Measurements from ENCODE around the gene RABEPK. TPM values are rescaled to one million over a fixed set of nuclear protein-coding genes. Genes with fewer than 3 reads are reported as not detected.
A peak's percentile ranks its signal among the peaks of the same experiment; 100 is the strongest.

The RABEPK gene
- total and polyA plus RNA-seq, 2 of the 4 experiments (the other 2 are of a cell fraction) = 43.9 to 59.7 TPM

DNA sequence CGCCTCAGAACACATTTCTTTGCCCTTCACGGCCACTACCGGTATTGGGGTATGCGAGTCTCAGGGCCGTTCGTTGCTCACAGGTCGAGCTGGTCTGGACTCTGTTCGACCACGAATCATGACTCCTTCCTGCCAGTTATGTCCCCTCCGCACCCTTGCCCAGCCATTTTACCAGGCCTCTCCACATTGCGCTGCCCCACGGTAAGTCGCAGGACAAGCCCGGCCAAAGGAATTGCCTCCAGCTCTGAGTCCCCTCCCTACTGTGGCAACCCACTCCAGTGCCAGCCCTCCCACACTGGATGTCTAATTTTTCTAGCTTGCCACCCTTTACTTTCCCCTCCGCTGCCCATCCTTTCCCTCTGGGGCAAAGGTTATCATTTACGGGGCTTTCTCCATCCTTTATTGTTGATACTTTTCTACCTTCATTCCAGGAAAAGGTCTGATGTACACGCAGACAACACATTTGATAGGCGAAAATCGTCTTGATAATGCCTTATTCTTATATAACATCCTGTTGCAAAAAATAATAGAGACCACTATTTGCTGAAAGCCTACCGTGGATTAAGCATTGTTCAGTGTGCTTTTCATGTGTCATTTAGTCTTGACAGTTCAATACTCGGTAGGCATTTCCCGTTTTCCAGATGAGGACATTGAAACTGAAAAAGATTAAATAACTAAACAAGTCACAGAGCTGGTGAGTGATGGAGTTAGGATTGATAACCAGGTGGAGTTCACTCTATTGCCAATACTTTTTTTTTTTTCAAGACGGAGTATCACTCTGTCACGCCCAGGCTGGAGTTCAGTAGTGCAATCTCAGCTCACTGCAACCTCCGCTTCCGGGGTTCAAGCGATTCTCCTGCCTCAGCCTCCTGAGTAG, 41.8 kb downstream of the RABEPK start:
- peak overlapping the region; percentile 99 for H3K9ac ChIP-seq (ENCODE audit: low read depth, low read length)
- H4K5ac ChIP-seq (ENCODE audit: low read depth, low read length) = peak overlapping the region; percentile 94
- TSS peak; percentile 98 for BruUV-seq (replicated peaks)
- dilution Hi-C loops (cut with HindIII; ENCODE audit: low sequenced_read_pairs, unreplicated experiment) (no loop called here), in situ Hi-C loops (cut with MboI; ENCODE audit: low sequenced_read_pairs) (no loop called here), intact Hi-C loops (cut with micrococcal nuclease) (no loop called here)
- H2AK9ac ChIP-seq (replicated peaks; ENCODE audit: low read depth, low read length, poor library complexity) = peak overlapping the region; percentile 100
- peak overlapping the region; percentile 87 for H3K23ac ChIP-seq (ENCODE audit: low read depth, low read length)
- POLR2A ChIA-PET (ENCODE audit: unreplicated experiment) = interaction anchor here (0.5 to 1.3 kb wide), 10 partner anchors 10 to 370 kb away, joined by 3 to 6 read pairs (median 3); no protein-coding TSS in a partner anchor
- peak overlapping the region; percentile 93 for H2AFZ ChIP-seq (replicated peaks; ENCODE audit: low read length, poor library complexity)
- peak overlapping the region; percentile 84 for H3K4me2 ChIP-seq (ENCODE audit: low read depth, low read length)
- ATAC-seq (ENCODE audit: low read depth) = peak; percentile 4
- TF ChIP-seq, protein P1, sequence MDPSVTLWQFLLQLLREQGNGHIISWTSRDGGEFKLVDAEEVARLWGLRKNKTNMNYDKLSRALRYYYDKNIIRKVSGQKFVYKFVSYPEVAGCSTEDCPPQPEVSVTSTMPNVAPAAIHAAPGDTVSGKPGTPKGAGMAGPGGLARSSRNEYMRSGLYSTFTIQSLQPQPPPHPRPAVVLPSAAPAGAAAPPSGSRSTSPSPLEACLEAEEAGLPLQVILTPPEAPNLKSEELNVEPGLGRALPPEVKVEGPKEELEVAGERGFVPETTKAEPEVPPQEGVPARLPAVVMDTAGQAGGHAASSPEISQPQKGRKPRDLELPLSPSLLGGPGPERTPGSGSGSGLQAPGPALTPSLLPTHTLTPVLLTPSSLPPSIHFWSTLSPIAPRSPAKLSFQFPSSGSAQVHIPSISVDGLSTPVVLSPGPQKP (IDR thresholded peaks at IDR 0.05; ENCODE audit: borderline replicate concordance, low read depth, low read length) = no peak
- TF ChIP-seq, protein P2, sequence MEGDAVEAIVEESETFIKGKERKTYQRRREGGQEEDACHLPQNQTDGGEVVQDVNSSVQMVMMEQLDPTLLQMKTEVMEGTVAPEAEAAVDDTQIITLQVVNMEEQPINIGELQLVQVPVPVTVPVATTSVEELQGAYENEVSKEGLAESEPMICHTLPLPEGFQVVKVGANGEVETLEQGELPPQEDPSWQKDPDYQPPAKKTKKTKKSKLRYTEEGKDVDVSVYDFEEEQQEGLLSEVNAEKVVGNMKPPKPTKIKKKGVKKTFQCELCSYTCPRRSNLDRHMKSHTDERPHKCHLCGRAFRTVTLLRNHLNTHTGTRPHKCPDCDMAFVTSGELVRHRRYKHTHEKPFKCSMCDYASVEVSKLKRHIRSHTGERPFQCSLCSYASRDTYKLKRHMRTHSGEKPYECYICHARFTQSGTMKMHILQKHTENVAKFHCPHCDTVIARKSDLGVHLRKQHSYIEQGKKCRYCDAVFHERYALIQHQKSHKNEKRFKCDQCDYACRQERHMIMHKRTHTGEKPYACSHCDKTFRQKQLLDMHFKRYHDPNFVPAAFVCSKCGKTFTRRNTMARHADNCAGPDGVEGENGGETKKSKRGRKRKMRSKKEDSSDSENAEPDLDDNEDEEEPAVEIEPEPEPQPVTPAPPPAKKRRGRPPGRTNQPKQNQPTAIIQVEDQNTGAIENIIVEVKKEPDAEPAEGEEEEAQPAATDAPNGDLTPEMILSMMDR (conservative IDR thresholded peaks at IDR 0.05; ENCODE audit: low read depth, low read length) = no peak
- TF ChIP-seq CHD1 (IDR thresholded peaks at IDR 0.05; ENCODE audit: low read depth, low read length) (no peak), RCOR1 (IDR thresholded peaks at IDR 0.05; ENCODE audit: insufficient replicate concordance, low read length) (no peak), MXI1 (IDR thresholded peaks at IDR 0.05; ENCODE audit: borderline replicate concordance, low read depth, low read length) (no peak), RAD21 (IDR thresholded peaks at IDR 0.05; ENCODE audit: low read length) (no peak)
- H3K36me3 ChIP-seq (ENCODE audit: control insufficient read depth, insufficient read depth, low read length) = peaks cover 23% of the 10 kb centered on the region
- WGBS, 2 experiments (ENCODE audit: extremely low coverage in 2 of 2, insufficient read length in 1 of 2) = 37% methylated on average over 11 of the region's 27 CpGs; no CpG with 5 or more reads in 1 of the 2 experiments
- no peaks in the 10 kb centered on the region; the same call in 1 of the 2 replicates for H3K9me1 ChIP-seq (ENCODE audit: insufficient read depth, low read length)
- H3K27ac ChIP-seq (ENCODE audit: insufficient read depth, low read length) = peak overlapping the region; percentile 98
- H3K4me1 ChIP-seq (ENCODE audit: control insufficient read depth, insufficient read depth, low read length) = peaks cover 4% of the 10 kb centered on the region
- peak overlapping the region; percentile 85 for H2BK15ac ChIP-seq (ENCODE audit: low read depth, low read length)
- H3K18ac ChIP-seq (ENCODE audit: low read depth, low read length) = peak overlapping the region; percentile 85
- H3K4ac ChIP-seq (ENCODE audit: low read depth, low read length) = peak overlapping the region; percentile 99
- CTCF ChIA-PET = interaction anchor here (0.5 to 0.7 kb wide), 2 partner anchors 20 to 554 kb away, joined by 3 read pairs; partner anchors contain the start of gene GAPVD1
- H4K8ac ChIP-seq (ENCODE audit: low read depth in 2 of 2, low read length in 2 of 2) = peak overlapping the region; percentile 100
- peaks cover 4 to 28% of the 10 kb centered on the region in 2 experiments; a peak in 3 of 4 replicates for H3K79me1 ChIP-seq (ENCODE audit: low read depth in 1 of 2, low read length in 2 of 2)
- H3K9me3 ChIP-seq (ENCODE audit: control insufficient read depth, insufficient read depth, low read length) = no peaks in the 10 kb centered on the region
- H2BK5ac ChIP-seq (ENCODE audit: low read depth, low read length, poor library complexity, severe bottlenecking) = peak overlapping the region; percentile 95
- peak overlapping the region; percentile 99 for H3K56ac ChIP-seq (ENCODE audit: extremely low read depth, insufficient read depth, low read length)
- peak overlapping the region; percentile 100 for H2AK5ac ChIP-seq (ENCODE audit: low read depth, low read length)
- H2BK120ac ChIP-seq (ENCODE audit: low read depth, low read length) = peak overlapping the region; percentile 92
- DNase-seq = no peak
- peak overlapping the region; percentile 69 for H3K4me3 ChIP-seq (ENCODE audit: insufficient read depth, low read depth, low read length)
- no peaks in the 10 kb centered on the region for H3K27me3 ChIP-seq (ENCODE audit: control insufficient read depth, insufficient read depth, low read length)
- H4K20me1 ChIP-seq (ENCODE audit: insufficient read depth, low read length) = peaks cover 40% of the 10 kb centered on the region
- H4K91ac ChIP-seq (ENCODE audit: insufficient read depth, low read depth, low read length) = peak overlapping the region; percentile 99
- H2BK20ac ChIP-seq (ENCODE audit: low read depth, low read length) = peak overlapping the region; percentile 75
- peak overlapping the region; percentile 99 for H3K14ac ChIP-seq (replicated peaks; ENCODE audit: low read depth, low read length)
